ENCODE measurements around the gene KIF21A.

Gene KIF21A

GRCh38 chr12:39467432-39467870, 24.5 kb upstream of the KIF21A start:
- TF ChIP-seq CTCF (IDR thresholded peaks at IDR 0.05), result no peak

- TF ChIP-seq CTCF (IDR thresholded peaks at IDR 0.05), result no peak
These were observed 22.2 kb upstream of the KIF21A start for GRCh38 chr12:39464976-39465695.

GRCh38 chr12:39461059-39461458, 18.1 kb upstream of the KIF21A start:
- no peak for TF ChIP-seq CTCF (IDR thresholded peaks at IDR 0.05)

- no peak for TF ChIP-seq CTCF (IDR thresholded peaks at IDR 0.05)
These were observed 16.1 kb upstream of the KIF21A start for GRCh38 chr12:39459027-39459434.

- no peak for TF ChIP-seq CTCF (IDR thresholded peaks at IDR 0.05)
These were observed 9.1 kb upstream of the KIF21A start for GRCh38 chr12:39451977-39452376.

- no peak for TF ChIP-seq CTCF (IDR thresholded peaks at IDR 0.05)
These were observed 5.1 kb upstream of the KIF21A start for GRCh38 chr12:39448038-39448437.

GRCh38 chr12:39443929-39444209, 949 bp upstream of the KIF21A start:
- no peak for TF ChIP-seq CTCF (IDR thresholded peaks at IDR 0.05)

- TF ChIP-seq CTCF (IDR thresholded peaks at IDR 0.05), result no peak
These were observed 164 bp downstream of the KIF21A start for GRCh38 chr12:39442831-39443080.

Data from LNCAP (cell line).